LNCAP (cell line): Measurements from ENCODE around the gene LMCD1.

ENCODE experiments used
- CTCF ChIP-seq: fragments of 450-650 bp; IDR thresholded peaks from 2 replicates; pipeline ENCODE4 v1.5.1; 2017; ENCODE audit warnings: mild to moderate bottlenecking

The LMCD1 gene

GRCh38 chr3:8519156-8519555 lies 17.5 kb downstream of the LMCD1 start:
- TF ChIP-seq CTCF: no peak

DNA sequence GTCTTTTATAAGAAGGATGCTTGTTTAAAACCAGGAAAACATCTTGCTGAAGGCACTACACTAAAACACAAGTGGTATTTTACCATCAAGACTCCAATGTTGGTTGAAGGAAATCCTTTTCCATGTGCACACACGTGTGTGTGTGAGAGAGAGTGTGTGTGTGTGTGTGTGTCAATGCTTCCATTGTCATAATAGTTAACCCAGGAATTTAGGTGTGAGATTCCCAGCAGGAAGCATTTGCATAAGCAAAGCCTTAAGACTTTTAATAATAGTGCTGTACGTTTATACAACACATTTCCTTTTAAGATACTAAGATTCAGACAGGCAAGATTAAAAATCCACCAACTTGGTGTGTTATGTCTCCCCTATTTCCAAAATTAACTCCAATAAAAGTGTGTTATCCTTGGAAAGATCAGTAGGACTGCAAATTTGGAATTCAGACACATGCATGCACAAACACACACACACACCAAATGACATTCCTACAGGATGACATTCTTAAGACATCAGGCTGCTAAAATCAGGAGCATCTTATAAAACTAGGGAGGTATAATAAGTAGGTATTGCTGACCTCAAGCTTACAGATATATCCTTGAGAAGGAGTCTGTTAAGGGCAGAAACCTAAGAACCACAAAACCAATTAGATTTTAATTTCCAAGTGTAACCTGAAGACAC lies 18.3 kb downstream of the LMCD1 start:
- TF ChIP-seq CTCF: no peak

DNA sequence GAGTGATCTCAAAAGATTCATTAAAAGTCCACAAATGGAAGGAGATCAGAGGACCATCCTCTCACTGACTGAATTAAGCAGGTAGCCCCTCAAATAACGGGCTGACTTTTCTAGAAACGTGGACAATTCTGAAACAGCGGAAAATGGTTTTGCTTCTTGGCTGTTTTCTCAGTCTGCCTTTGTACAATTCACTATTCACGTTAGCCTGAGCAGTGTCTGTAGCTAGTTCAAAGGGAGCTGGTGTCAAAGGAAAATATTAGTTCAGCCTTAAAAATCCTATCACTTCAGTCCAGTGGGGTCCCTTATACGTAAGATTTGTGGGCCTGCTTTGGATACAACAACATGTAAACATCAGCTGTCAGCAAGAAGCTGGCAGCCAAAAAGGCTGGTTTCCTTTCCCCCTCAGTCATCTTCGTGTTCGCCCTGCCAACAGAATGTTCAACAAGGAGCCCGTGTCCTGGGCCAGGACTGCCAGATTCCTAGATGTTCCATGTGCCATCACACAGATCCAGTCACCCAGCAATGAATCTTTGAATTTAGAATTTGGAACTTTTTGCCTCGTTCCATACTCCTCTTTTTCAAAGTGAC lies 19.3 kb downstream of the LMCD1 start:
- TF ChIP-seq CTCF: no peak

GRCh38 chr3:8523041-8523440 lies 21.4 kb downstream of the LMCD1 start:
- no peak for TF ChIP-seq CTCF

DNA sequence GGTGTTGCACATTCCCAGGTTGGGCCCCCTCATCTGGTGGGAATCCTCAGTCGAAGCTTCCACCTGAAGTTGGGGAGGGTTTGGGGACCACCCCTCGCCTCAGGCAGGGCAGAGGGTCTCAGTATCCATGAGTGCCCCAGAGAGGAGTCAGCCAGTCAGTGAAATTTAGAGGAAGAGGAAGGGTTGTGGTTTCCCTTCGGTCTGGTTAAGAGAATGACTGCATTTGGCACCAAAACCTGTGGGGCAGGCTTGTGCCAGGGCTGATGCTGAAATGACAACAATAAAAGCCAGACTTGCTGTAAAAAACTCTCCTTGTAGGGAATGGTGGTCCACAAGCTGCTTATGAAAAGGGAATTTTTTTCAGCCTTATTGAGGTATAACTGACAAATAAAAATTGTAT lies 22.6 kb downstream of the LMCD1 start:
- no peak for TF ChIP-seq CTCF

DNA sequence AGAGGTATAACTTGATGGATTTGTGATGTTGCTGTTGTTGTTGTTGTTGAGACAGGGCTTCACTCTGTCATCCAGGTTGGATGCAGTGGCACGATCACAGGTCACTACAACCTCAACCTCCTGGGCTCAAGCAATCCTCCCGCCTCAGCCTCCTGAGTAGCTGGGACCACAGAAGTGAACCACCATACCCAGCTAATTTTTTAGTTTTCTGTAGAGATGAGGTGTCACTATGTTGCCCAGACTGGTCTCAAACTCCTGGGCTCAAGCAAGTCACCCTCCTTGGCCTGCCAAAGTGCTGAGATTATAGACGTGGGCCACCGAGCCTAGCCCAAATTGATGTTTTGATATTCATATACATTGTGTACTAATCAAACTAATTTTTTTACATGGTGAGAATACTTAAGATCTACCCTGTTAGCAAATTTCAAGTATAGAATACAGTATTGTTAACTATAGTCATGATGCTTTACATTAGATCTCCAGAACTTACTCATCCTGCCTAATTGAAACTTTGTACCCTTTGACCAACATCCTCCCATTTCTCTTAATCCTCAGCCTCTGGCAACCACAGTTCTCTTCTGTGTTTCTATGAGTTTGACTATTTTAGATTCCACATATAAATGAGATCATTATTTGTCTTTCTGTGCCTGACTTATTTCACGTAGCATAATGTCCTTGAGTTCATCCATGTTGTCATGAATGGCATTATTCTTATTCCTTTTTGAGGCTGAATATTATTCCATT lies 23.2 kb downstream of the LMCD1 start:
- no peak for TF ChIP-seq CTCF

DNA sequence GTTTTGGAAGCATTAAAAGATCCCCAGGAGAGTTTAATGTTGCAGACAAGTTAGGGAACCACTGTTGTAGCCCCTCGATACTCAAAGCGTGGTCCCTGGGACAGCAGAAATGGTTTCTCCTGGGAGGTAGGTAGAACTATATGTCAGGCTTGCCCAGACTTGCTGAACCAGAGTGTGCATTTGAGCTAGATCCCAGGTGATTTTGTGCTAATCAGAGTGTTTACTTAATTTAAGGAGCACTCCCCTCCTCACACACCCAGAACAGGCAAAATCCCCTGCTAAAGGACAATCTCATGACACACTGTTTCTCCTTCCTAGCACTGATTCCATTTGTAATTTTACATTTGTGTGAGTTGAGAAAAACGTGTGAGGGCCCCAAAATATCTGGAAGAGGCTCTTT lies 24.3 kb downstream of the LMCD1 start:
- no peak for TF ChIP-seq CTCF
